IPS-11a (cell line): Measurements from ENCODE around the gene G3BP1.
"Not testable (repeated sequence)": the region's sequence is repeated elsewhere in the genome, so short reads cannot be mapped to it uniquely, and the experiment has no call there.

Source experiments
- H3K4me3 ChIP-seq: one replicate; pipeline ENCODE4 v1.5.1; 2013; ENCODE audit warnings: low read depth, low read length, control low read depth

Gene G3BP1

DNA sequence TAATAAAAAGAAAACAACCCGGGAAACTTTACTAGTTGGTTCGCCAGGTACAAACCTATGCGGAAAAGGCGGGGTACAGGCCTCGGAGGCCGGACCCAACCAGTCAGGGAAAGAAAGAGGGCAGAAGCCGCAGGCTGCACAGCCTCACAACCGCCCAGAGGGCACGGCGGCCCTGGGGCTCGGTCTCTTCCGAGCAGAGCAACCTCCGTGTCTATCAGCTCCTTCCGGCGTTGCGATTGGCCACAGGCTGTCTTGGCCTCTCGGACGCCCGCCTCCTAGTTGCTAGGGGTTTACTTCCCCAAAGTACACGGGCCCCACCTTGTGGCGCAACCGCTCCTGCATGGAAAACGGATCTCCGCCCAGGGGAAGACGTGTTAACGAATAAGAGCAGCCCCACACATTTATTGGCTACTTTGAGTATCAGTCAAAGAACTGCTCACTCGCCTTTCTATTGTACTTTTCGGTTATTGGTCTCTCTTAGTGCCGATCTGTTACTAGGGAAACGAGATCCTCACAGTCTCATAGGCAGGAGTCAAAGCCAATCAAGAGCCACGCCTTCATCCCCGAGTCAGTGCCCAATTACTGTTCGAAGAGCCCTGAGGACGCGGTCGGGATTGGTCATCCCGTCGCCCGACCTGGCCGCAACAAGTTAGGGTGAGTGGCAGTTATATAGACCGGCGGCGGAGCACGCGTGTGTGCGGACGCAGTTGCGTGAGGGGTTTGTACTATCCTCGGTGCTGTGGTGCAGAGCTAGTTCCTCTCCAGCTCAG, at the start of gene G3BP1:
Gene G3BP1 (plus strand): TSS at position 696 of the 770 bp plus-strand sequence. CDS start 14,667 bp downstream, outside the sequence.
- peak within 1 kb of the TSS; percentile 98 for H3K4me3 ChIP-seq

DNA sequence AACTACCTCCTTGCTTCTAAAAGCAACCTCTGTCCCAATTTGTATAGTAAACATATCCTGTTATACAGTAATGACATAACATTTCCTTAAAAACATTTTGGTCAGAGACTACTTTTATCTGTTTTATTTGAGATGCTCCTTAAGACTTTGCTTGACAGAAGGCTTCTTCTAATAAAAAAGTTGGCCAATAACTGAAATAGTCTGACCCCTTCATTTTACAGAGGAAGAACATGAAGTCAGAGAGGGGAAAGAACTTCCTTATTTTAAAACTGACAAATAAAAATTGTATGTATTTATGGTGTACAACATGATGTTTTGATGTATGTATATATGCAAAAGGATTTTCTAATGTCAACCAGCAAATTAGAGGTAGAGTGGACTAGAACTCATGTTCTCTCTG, 49.2 kb upstream of the G3BP1 start:
- H3K4me3 ChIP-seq: no peak overlapping the region

DNA sequence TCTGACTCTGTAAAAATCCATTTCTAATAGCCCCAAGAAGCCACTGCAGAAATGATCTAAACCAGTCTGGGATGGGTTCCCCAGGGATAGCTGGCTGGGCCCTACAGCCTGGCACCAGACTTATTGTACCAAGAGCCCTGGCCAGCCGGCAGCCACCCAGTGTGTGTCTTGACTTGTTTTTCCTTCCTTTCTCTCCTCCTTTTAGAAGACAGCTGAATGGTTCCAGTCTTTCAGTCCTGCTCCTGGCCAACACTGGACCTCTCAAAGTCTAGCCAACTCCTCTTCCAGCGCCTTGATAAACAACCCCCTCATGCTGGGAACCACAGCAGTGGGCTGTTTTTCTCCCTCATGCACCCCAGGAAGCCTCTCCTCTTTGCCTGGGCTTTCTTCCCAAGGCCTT, 47.4 kb upstream of the G3BP1 start:
- no peak overlapping the region for H3K4me3 ChIP-seq

DNA sequence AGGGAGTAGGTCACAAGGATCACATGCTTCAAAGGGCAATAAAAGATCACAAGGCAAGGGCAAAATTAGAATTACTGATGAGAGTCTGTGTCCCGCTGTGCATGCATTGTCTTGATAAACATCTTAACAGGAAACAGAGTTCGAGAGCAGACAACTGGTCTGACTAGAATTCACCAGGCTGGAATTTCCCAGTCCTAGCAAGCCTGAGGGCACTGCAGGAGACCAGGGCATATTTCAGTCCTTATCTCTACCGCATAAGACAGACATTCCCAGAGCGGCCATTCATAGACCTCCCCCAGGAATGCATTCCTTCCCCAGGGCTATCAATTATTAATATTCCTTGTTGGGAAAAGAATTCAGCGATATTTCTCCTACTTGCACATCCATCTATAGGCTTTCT, 42.2 kb upstream of the G3BP1 start:
- not testable (repeated sequence) for H3K4me3 ChIP-seq

DNA sequence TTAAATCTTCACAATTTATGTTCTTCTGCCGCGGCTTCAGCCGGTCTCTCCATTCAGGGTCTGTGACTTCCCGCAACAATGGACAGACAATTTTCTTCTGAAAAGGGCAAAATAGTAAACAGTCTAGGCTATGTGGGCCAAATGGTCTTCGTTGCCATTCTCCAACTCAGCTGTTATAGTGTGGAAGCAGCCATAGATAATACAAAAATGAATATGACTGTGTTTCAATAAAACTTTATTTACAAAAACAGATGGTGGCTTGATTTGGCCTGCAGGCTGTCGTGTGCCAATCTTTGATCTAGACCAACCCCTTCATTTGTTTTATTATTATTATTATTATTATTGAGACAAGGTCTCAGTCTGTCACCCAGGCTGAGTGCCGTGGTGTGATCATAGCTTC, 41.4 kb upstream of the G3BP1 start:
- no peak overlapping the region for H3K4me3 ChIP-seq

DNA sequence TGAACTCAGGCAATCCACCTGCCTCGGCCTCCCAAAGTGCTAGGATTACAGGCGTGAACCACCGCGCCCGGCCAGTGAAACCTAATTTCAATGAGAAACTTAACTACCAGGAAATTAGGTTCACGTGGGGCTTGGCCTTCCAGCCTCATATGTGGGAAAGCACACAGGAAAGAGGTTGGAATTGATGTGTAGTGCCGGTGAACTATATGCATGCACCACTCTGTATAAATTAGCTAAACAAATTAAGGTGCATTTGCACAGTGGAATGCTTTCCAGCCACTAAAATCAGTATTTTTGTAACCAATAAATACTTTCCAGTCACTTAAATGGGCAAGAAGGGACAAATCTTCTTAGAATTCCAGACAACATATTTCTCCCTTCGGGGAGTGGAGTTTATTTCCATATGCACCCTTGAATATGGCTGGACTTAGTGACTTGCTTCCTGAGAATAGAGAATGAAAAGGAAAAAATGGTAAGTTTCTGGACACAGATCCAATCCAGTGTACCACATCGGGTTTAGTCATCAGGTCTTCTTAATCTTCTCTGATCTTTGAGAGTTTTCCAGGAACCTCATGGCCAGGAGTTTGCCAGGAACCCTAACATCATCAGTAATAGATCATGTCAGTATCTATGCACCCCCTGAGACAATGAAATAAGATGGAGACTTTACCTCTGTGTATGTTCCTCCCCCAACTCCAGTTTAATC, 38.2 kb upstream of the G3BP1 start:
- no peak overlapping the region for H3K4me3 ChIP-seq

DNA sequence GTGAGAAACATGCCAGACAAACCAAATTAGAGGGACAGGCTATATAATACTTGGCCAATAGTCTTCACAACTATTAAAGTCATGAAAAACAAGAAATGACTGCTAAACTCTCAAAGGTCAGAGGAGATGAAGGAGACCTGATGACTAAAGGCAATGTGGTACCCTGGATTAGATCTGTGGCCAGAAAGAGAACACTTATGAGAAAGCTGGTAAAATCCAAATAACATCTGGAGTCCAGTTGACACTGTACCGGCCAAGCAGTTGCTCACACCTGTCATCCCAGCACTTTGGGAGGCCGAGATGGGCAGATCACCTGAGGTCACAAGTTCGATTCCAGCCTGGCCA, 37.7 kb upstream of the G3BP1 start:
- H3K4me3 ChIP-seq: no peak overlapping the region

DNA sequence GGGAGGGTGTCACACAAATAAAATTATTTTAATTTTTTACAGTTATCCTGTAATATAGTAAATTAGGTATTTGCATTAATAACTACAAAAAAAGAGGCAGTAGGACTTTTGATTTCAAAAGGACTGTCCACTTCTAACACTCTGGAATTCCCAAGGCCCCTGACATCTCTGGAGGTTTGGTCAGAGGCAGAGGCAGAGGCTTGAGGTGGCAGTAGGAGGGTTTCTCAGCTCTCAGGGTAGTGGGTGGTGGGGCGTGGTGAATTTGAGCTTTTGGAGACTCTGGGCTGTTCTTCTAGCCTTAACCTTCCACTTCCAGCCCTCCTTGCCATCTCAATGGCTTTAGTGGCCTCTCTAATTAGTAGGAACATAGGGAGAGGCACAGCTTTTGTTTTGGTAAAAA, 36.1 kb upstream of the G3BP1 start:
- H3K4me3 ChIP-seq: no peak overlapping the region

DNA sequence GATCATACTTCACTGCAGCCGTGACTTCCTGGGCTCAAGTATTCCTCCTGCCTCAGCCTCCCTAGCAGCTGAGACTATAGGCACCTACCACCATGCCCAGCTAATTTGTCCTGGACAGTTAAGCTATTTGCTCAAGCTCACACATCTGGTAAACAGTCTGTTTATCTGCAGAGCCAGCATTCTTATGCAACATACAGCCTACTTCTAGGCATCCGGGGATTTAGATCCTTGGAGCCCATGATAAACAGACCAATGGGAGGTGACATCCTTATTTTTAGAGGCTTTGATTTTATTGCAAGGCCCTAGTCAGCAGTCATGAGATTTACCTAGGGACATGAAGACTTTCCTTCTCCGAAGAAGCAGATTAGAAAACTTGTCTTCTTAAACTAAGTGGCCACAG, 34.3 kb upstream of the G3BP1 start:
- H3K4me3 ChIP-seq: no peak overlapping the region

DNA sequence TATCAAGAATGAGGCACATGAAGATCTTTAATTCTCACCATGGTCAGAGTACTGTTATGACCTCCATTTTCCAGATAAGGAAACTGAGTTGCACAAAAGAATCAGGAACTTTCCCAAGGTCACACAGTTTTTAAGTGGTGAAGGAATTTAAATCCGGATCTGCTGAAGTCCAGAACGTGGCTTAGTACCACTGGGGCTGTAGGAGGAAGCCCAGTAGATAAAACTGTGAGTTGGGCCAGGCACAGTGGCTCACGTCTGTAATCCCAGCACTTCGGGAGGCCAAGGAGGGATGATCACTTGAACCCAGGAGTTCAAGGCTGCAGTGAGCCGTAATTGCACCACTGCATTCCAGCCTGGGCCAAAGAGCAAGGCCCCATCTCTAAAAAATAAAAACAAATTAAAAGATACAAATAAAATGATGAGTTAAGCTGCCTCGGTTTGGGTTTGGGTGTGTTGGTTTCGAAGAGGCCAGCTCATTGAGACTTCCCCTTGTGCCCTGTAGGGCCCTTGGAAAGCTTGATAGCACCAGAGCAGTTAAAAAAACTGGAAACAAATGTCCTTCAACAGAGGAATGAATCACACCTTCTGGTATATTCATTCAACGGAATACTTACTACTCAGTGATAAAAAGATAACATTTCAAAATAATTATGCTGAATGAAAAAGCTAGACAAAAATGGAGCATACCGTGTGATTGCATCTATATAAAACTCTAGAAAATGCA, 33.5 kb upstream of the G3BP1 start:
- no peak overlapping the region for H3K4me3 ChIP-seq

DNA sequence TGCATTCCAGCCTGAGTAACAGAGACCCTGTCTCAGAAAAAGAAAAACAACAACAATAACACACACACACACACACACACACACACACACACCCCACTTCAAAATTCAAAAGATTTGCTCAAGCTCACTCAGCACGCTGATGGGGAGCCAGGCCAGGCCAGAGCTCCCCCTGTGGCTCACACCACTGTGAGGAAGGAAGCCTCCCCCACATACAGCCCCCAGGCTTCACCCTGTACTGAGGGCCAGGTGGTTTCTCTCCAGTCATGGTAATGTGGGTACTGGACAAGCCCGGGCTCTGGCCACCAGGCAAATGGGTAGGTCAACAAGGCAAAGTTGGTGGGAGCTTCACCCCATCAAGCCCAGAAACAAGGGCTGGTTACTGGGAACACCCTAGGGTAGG, 32.4 kb upstream of the G3BP1 start:
- no peak overlapping the region for H3K4me3 ChIP-seq

DNA sequence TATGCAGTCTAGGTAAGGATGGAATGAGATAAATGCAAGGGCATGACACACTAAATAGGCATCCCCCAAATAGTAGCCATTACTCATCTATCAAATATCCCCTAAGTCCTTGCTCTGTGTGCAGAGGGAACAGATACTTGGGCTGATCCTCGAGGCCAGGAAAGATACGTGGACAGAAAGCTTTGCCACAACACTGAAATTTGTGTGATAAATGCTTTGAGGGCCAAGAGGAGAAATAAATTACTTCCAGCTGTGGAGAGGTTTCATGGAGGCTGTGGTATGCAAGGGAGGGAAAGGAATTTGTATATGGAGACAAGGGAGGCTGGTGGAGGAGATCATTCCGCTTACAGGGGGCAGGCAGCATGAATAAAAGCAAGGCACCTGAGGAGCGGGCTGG, 31.8 kb upstream of the G3BP1 start:
- H3K4me3 ChIP-seq: no peak overlapping the region

DNA sequence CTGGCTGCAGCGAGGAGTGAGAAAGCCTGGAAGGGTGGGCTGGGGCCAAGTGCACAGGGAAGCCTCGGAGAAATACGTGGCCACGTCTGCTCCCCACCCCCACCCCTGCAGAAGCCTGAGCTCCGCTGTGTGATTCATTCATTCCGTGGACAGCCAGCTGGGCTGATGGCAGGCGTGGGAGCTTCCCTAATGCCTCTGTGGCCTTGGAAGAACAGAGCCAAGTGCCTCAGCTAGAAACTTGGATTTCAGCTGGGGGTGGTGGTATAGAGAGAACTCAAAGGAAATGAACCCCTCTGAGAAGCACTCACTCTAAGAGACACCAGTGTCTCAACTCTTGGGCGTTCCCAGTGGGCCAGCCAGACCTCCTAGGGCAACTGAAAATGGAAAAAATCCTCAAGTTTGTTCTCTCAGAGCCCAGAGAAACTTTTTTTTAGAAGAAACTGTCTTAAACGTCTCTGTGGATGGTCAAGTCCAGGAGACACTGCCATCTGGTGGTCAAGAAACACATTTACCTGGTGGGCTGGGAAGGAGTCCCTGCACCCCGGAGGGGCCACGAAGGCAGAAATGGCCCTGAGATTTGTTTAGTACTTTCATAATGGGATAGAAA, 31.3 kb upstream of the G3BP1 start:
- no peak overlapping the region for H3K4me3 ChIP-seq

DNA sequence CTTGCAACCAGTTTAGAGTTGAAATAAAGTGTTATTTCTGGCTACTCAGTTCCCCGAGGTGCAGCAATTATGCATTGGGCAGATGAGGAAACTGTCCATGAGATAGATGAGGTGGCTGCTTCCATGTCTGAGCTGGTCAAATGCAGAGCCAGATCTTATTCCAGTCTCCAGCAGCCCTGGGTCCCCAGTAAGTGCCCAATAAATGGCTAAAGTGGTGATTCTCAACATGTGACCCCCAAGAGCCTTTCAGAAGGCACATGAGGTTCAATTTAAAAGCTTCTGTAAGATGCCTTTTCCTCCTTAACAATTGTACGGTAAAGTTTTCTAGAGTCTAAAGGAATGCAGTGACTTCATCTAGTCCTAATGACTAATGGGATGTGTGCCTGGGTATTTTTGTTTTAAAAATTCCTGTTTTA, 30.8 kb upstream of the G3BP1 start:
- H3K4me3 ChIP-seq: no peak overlapping the region

DNA sequence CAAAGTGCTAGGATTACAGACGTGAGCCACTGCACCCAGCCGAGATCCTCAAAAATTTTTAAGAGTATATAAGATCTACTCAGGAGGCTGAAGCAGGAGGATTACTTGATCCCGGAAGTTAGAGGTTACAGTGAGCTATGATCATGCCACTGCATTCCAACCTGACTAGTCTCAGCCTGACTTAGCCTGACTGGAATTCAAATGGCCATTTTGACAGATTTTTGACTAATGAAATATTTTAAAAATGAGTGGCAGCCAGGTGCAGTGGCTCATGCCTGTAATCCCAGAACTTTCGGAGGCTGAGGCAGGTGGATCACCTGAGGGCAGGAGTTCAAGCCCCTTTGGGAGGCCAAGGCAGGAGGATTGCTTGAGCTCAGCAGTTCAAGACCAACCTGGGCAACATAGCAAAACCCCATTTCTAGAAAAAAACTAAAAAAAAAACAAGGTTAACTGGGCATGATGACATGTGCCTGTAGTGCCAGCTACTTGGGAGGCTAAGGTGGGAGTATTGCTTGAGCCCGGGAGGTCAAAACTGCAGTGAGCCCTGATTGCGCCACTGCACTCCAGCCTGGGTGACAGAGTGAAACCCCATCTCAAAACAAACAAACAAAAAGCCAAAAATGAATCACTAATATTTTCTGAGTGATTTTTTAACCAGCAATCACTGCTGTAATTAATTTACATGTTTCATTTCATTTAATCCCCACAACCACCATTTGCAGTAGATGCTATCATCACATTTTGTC, 29.9 kb upstream of the G3BP1 start:
- H3K4me3 ChIP-seq: no peak overlapping the region

DNA sequence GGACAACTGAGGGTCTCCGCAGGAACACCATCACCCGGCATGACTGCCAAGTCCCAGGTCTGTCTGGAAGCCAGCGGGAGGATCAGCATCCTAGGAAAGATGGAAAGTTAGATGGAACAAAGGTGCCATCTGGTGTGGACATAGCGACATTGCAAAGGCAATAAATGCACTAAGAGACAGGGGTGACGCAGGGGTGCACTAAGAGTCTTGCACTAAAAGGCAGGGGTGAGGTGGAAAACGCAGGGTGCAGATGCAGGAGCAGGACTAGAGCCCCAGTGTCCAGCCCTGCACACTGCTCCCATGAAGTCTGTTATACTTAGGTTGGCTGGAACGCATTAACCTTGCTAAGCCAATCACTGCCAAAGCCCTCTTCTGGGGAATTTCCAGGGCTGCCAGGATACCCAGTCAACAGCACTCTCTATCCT, 28.9 kb upstream of the G3BP1 start:
- no peak overlapping the region for H3K4me3 ChIP-seq

DNA sequence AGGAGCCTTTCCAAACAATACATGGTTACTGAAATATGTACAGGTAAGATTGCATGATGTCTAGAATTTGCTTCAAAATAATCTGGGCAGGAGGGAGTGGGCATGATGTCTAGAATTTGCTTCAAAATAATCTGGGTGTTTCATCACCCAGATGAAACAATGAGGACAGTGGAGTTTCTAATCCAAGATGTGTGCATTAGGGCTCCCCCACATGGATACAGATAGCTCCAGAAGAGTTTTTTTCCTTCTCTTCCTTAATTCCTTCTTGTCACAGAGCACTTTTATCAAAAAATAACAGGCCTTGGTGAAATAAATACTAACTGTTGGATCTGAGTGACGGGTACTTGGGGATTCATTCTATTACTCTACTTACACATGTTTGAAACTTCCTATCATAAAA, 28.2 kb upstream of the G3BP1 start:
- no peak overlapping the region for H3K4me3 ChIP-seq

DNA sequence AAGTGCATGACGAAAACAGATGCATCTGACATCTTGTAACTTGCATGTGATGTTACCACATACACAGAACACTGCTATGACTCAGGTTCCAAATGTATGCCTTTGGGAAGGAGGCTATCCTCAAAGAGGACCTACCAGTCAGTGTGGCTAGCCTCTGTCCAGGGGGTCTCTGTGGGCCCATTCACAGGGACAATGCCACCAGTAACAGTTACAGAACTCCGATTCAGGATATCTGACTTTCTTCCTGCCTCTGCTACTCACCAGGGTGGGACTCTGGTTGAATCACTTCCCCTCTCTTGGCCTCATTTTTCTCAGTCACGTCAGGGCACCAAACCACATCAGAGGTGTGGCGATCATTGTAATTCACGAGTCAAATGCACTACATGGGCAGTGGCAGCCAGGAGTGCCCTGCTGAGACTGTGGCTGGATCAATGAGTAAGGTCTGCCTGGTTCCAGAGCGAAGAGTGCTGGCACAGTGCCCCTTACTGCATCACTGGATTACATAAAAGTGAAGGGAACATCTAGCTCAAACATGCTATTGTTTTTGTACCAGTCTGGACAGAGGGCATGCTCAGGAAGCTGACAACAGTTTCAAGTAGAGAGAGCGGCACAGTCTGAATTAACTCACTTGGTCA, 26.6 kb upstream of the G3BP1 start:
- no peak overlapping the region for H3K4me3 ChIP-seq

DNA sequence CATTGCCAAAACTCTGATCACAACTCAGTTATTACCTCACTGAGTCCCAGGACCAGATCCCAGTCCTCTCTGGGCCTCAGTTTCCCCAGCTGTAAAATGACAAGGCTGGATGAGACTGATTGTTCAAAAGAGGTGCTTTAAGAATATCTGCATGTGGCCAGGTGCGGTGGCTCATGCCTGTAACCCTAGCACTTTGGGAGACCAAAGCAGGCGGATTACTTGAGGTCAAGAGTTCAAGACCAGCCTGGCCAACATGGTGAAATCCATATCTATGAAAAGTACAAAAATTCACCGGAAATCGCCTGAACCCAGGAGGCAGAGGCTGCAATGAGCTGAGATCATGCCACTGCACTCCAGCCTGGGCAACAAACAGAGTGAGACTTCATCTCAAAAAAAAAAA, 21.6 kb upstream of the G3BP1 start:
- no peak overlapping the region for H3K4me3 ChIP-seq

DNA sequence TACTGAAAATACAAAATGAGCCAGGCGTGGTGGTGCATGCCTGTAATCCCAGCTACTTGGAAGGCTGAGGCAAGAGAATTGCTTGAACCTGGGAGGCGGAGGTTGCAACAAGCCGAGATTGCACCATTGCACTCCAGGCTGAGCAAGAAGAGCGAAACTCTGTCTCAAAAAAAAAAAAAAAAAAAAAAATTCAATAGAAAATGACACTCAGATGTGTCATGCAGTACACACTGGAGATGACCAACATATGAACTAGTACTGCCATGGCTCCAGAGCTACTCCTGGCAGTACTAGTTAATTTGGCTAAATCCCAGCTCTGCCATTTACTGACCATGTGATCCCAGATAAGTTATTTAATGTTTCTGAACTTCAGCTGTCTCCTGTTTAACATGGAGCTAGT, 20.7 kb upstream of the G3BP1 start:
- no peak overlapping the region for H3K4me3 ChIP-seq
